H9 (cell line): ENCODE results near the gene NDUFA5. TPM values are rescaled to one million over a fixed set of nuclear protein-coding genes. Genes with fewer than 3 reads are reported as not detected.
"Not testable (repeated sequence)": the region's sequence is repeated elsewhere in the genome, so short reads cannot be mapped to it uniquely, and the experiment has no call there.

Experiments used
- DNase-seq: peaks from one replicate; pipeline ENCODE4 v3.0.0-alpha.2; 2017
- H2AFZ ChIP-seq: one replicate; pipeline ENCODE4 v1.6.1; 2013; ENCODE audit warnings: mild to moderate bottlenecking, low read length, control low read depth, moderate library complexity
- H2AK5ac ChIP-seq: 2 replicates; pipeline ENCODE4 v1.6.1; 2013; ENCODE audit warnings: low read length, control low read depth, mixed read lengths; ENCODE audit not compliant: insufficient read length
- H2BK120ac ChIP-seq: one replicate; pipeline ENCODE4 v1.6.1; 2013; ENCODE audit warnings: low read depth, mild to moderate bottlenecking, low read length, control low read depth, inconsistent platforms; ENCODE audit not compliant: poor library complexity, severe bottlenecking
- H2BK12ac ChIP-seq: 2 replicates; pipeline ENCODE4 v1.6.1; 2013; ENCODE audit warnings: low read length, control low read depth, mixed read lengths, low read depth; ENCODE audit not compliant: insufficient read length
- H2BK15ac ChIP-seq: 2 replicates; pipeline ENCODE4 v1.6.1; 2013; ENCODE audit warnings: low read depth, low read length, control low read depth
- H2BK20ac ChIP-seq: one replicate; pipeline ENCODE4 v1.6.1; 2013; ENCODE audit warnings: low read depth, mild to moderate bottlenecking, low read length, control low read depth, inconsistent platforms; ENCODE audit not compliant: poor library complexity, severe bottlenecking
- H2BK5ac ChIP-seq: 2 replicates; pipeline ENCODE4 v1.6.1; 2013; ENCODE audit warnings: low read length, control low read depth, mixed read lengths; ENCODE audit not compliant: insufficient read length
- H3K14ac ChIP-seq: 2 replicates; pipeline ENCODE4 v1.6.1; 2013; ENCODE audit warnings: low read length, control low read depth; ENCODE audit not compliant: insufficient read depth
- H3K18ac ChIP-seq: 2 replicates; pipeline ENCODE4 v1.6.1; 2013; ENCODE audit warnings: low read depth, mild to moderate bottlenecking, mixed read lengths, low read length, control low read depth; ENCODE audit not compliant: insufficient read length
- H3K23ac ChIP-seq: 2 replicates; pipeline ENCODE4 v1.6.1; 2013; ENCODE audit warnings: low read length, control low read depth, mixed read lengths, low read depth; ENCODE audit not compliant: insufficient read length
- H3K23me2 ChIP-seq: 2 replicates; pipeline ENCODE4 v1.6.1; 2013; ENCODE audit warnings: low read depth, mild to moderate bottlenecking, mixed read lengths, low read length, control low read depth; ENCODE audit not compliant: insufficient read length, poor library complexity, severe bottlenecking
- H3K27ac ChIP-seq: 2 replicates; pipeline ENCODE4 v1.5.1; 2013; ENCODE audit warnings: low read length, control low read depth, mixed read lengths, low read depth; ENCODE audit not compliant: insufficient read length
- H3K27me3 ChIP-seq: 2 replicates; pipeline ENCODE4 v1.6.1; 2013; ENCODE audit warnings: low read length, control low read depth, inconsistent platforms; ENCODE audit not compliant: insufficient read depth
- H3K4ac ChIP-seq: 2 replicates; pipeline ENCODE4 v1.6.1; 2013; ENCODE audit warnings: low read depth, mild to moderate bottlenecking, control low read depth, inconsistent platforms, low read length, moderate library complexity
- H3K4me1 ChIP-seq: 2 replicates; pipeline ENCODE4 v1.6.1; 2013; ENCODE audit warnings: low read length, control low read depth, inconsistent platforms; ENCODE audit not compliant: insufficient read depth
- H3K4me2 ChIP-seq: 2 replicates; pipeline ENCODE4 v1.6.1; 2013; ENCODE audit warnings: low read length, control low read depth, mixed read lengths; ENCODE audit not compliant: insufficient read length, insufficient read depth
- H3K56ac ChIP-seq: 2 replicates; pipeline ENCODE4 v1.6.1; 2013; ENCODE audit warnings: low read depth, mild to moderate bottlenecking, mixed read lengths, low read length, control low read depth; ENCODE audit not compliant: insufficient read length
- H3K79me1 ChIP-seq: 2 replicates; pipeline ENCODE4 v1.6.1; 2013; ENCODE audit warnings: low read depth, mild to moderate bottlenecking, moderate library complexity, low read length, control low read depth, inconsistent platforms; ENCODE audit not compliant: insufficient read depth, poor library complexity, severe bottlenecking
- H3K79me2 ChIP-seq: 2 replicates; pipeline ENCODE4 v1.6.1; 2013; ENCODE audit warnings: low read length, control low read depth, inconsistent platforms; ENCODE audit not compliant: insufficient read depth
- H3K9ac ChIP-seq: 2 replicates; pipeline ENCODE4 v1.6.1; 2013; ENCODE audit warnings: low read length, control low read depth, mixed read lengths; ENCODE audit not compliant: insufficient read length; ENCODE audit errors: extremely low read depth
- H3K9me3 ChIP-seq: one replicate; pipeline ENCODE4 v1.6.1; 2013; ENCODE audit warnings: low read depth, low read length, inconsistent platforms; ENCODE audit not compliant: control insufficient read depth
- H3T11ph ChIP-seq: one replicate; pipeline ENCODE4 v1.6.1; 2013; ENCODE audit warnings: mild to moderate bottlenecking, low read length, control low read depth, inconsistent platforms
- H4K20me1 ChIP-seq: one replicate; pipeline ENCODE4 v1.6.1; 2013; ENCODE audit not compliant: control insufficient read depth, insufficient read length, insufficient read depth
- H4K5ac ChIP-seq: 2 replicates; pipeline ENCODE4 v1.6.1; 2013; ENCODE audit warnings: low read depth, mild to moderate bottlenecking, mixed read lengths, low read length, control low read depth; ENCODE audit not compliant: insufficient read length
- H4K8ac ChIP-seq: replicated peaks from 2 replicates; pipeline ENCODE4 v1.6.1; 2013; ENCODE audit warnings: low read length, control low read depth, mixed read lengths, low read depth; ENCODE audit not compliant: insufficient read length
- H4K91ac ChIP-seq: 2 replicates; pipeline ENCODE4 v1.6.1; 2013; ENCODE audit warnings: low read depth, mild to moderate bottlenecking, moderate library complexity, mixed read lengths, low read length, control low read depth; ENCODE audit not compliant: insufficient read length
- H3K27ac Mint-ChIP-seq, 3 experiments: 2 replicates in 2 of 3; 3 replicates in 1 of 3; pipeline ENCODE4 v1.8.0; 2020 to 2021; ENCODE audit warnings: mixed read lengths in 3 of 3, mild to moderate bottlenecking in 1 of 3, moderate library complexity in 1 of 3
- H3K27me3 Mint-ChIP-seq: 2 replicates; pipeline ENCODE4 v1.8.0; 2021; ENCODE audit warnings: low read depth, mild to moderate bottlenecking, moderate library complexity, mixed read lengths
- H3K36me3 Mint-ChIP-seq, 3 experiments: 2 replicates in 2 of 3; 3 replicates in 1 of 3; pipeline ENCODE4 v1.8.0; 2020 to 2021; ENCODE audit warnings: low read depth in 3 of 3, mixed read lengths in 3 of 3; ENCODE audit not compliant: insufficient read depth in 1 of 3
- H3K4me1 Mint-ChIP-seq, 2 experiments: 2 replicates each; pipeline ENCODE4 v1.8.0; 2020; ENCODE audit warnings: mixed read lengths in 2 of 2
- H3K4me3 Mint-ChIP-seq, 2 experiments: 2 replicates in 1 of 2; 3 replicates in 1 of 2; pipeline ENCODE4 v1.8.0; 2020 to 2021; ENCODE audit warnings: mild to moderate bottlenecking in 2 of 2, mixed read lengths in 2 of 2, moderate library complexity in 1 of 2
- H3K9me3 Mint-ChIP-seq, 2 experiments: 2 replicates in 1 of 2; 3 replicates in 1 of 2; pipeline ENCODE4 v1.8.0; 2020; ENCODE audit warnings: mild to moderate bottlenecking in 2 of 2, mixed read lengths in 2 of 2, moderate library complexity in 1 of 2
- WGBS: extraction: QIAGEN DNeasy Blood & Tissue Kit; methylation state at CpG from one replicate; pipeline ENCODE4 v1.1.7; 2013; ENCODE audit warnings: missing lambda C conversion rate, low lambda C conversion rate, mixed read lengths; ENCODE audit not compliant: insufficient read length; ENCODE audit errors: extremely low coverage; 5-methylcytosine and 5-hydroxymethylcytosine counted together
- total RNA-seq: library from RNA; stranded (reverse); gene quantifications from 2 replicates; pipeline ENCODE4 v1.2.1, GENCODE V29; 2021
- TF ChIP-seq, protein P1 (sequence below): fragments of 200-600 bp; sonication (generic); conservative IDR thresholded peaks from 3 replicates; pipeline ENCODE4 v1.8.0; 2021; ENCODE audit warnings: antibody characterized with exemption, mild to moderate bottlenecking

NDUFA5 gene
- total RNA-seq, 1 experiment from 2014 or later = 76.5 TPM

DNA sequence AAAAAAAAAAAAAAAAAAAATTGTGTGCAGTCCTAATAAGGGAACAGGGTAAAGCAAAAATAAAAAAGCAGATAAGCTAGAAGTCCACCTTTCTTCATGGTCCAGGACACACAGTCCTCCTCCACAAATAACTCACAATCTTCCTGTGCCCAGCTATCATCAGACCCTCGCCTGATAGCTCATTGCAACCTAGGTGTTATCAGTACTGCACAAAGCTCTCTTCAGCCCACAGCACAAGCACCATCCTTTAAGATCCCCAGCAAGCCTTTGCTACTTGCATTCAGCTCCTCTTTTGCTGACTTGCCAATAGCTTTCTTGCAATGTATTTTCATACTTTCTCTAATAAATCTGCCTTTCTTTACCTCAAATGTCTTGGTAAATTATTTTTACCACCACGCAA lies 5.0 kb downstream of the NDUFA5 start:
- no CpG with 5 or more reads among the region's 2 CpGs for WGBS
- H3K79me1 ChIP-seq = no peaks in the 10 kb centered on the region
- peaks cover 1% of the 10 kb centered on the region for H3K23me2 ChIP-seq
- H3K14ac ChIP-seq = no peak overlapping the region
- no peak overlapping the region for H3K18ac ChIP-seq
- peaks cover 12 to 34% (median 28%) of the 10 kb centered on the region in 3 experiments; a peak in 6 of 7 replicates for H3K36me3 Mint-ChIP-seq
- peaks cover 3% of the 10 kb centered on the region; the same call in 1 of the 2 replicates for H3K79me2 ChIP-seq
- no peak overlapping the region for H2BK120ac ChIP-seq
- H3K4me1 ChIP-seq = no peaks in the 10 kb centered on the region
- H3K4me3 Mint-ChIP-seq = no peak overlapping the region
- H3K9ac ChIP-seq = no peak overlapping the region
- H3K9me3 ChIP-seq = no peaks in the 10 kb centered on the region
- no peak overlapping the region for H2BK12ac ChIP-seq
- H3K27ac ChIP-seq = no peak overlapping the region
- H3K23ac ChIP-seq = no peak overlapping the region
- TF ChIP-seq, protein P1, sequence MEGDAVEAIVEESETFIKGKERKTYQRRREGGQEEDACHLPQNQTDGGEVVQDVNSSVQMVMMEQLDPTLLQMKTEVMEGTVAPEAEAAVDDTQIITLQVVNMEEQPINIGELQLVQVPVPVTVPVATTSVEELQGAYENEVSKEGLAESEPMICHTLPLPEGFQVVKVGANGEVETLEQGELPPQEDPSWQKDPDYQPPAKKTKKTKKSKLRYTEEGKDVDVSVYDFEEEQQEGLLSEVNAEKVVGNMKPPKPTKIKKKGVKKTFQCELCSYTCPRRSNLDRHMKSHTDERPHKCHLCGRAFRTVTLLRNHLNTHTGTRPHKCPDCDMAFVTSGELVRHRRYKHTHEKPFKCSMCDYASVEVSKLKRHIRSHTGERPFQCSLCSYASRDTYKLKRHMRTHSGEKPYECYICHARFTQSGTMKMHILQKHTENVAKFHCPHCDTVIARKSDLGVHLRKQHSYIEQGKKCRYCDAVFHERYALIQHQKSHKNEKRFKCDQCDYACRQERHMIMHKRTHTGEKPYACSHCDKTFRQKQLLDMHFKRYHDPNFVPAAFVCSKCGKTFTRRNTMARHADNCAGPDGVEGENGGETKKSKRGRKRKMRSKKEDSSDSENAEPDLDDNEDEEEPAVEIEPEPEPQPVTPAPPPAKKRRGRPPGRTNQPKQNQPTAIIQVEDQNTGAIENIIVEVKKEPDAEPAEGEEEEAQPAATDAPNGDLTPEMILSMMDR = no peak
- H2BK5ac ChIP-seq = no peak overlapping the region
- no peak overlapping the region for H4K8ac ChIP-seq
- no peak overlapping the region for H3K4me2 ChIP-seq
- H4K5ac ChIP-seq = no peak overlapping the region
- H2BK15ac ChIP-seq = no peak overlapping the region
- H3K27ac Mint-ChIP-seq = no peak overlapping the region
- no peaks in the 10 kb centered on the region for H3K27me3 Mint-ChIP-seq
- DNase-seq = no peak
- H3K4me1 Mint-ChIP-seq = no peaks in the 10 kb centered on the region
- H3T11ph ChIP-seq = no peak overlapping the region
- no peak overlapping the region for H3K4ac ChIP-seq
- no peaks in the 10 kb centered on the region for H3K27me3 ChIP-seq
- H2AFZ ChIP-seq = no peak overlapping the region
- no peak overlapping the region for H3K56ac ChIP-seq
- no peaks in the 10 kb centered on the region; a peak in 1 of 5 replicates for H3K9me3 Mint-ChIP-seq
- H2BK20ac ChIP-seq = no peak overlapping the region
- no peak overlapping the region for H2AK5ac ChIP-seq
- no peaks in the 10 kb centered on the region for H4K20me1 ChIP-seq
- no peak overlapping the region for H4K91ac ChIP-seq

DNA sequence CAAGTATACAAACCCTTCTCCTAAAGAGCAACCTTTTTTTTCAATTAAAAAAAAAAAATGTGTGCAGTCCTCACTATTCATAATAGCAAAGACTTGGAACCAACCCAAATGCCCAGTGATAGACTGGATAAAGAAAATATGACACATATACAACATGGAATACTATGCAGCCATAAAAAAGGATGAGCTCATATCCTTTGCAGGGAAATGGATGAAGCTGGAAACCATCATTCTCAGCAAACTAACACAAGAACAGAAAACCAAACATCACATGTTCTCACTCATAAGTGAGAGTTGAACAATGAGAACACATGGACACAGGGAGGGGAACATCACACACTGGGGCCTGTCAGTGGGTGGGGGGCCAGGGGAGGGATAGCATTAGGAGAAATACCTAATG lies 5.5 kb downstream of the NDUFA5 start:
- not testable (repeated sequence) for H3K79me2 ChIP-seq, H4K8ac ChIP-seq, H3K27me3 ChIP-seq, H3K9me3 Mint-ChIP-seq, H4K91ac ChIP-seq, H2BK12ac ChIP-seq, H3K56ac ChIP-seq, H3K79me1 ChIP-seq, H2BK15ac ChIP-seq, H3K4ac ChIP-seq, H3T11ph ChIP-seq, H4K5ac ChIP-seq, H3K27ac Mint-ChIP-seq, H4K20me1 ChIP-seq, H2AFZ ChIP-seq, H3K23ac ChIP-seq, H3K4me1 Mint-ChIP-seq, H3K4me3 Mint-ChIP-seq, H3K27ac ChIP-seq, H3K14ac ChIP-seq, H3K27me3 Mint-ChIP-seq, DNase-seq, H2BK120ac ChIP-seq, H2AK5ac ChIP-seq, H3K4me2 ChIP-seq, H3K4me1 ChIP-seq, H3K23me2 ChIP-seq, H3K9me3 ChIP-seq, H2BK20ac ChIP-seq, H2BK5ac ChIP-seq, H3K18ac ChIP-seq, H3K9ac ChIP-seq
- H3K36me3 Mint-ChIP-seq = peaks cover 12 to 34% (median 32%) of the 10 kb centered on the region in 3 experiments; a peak in 6 of 7 replicates
